ENCODE data around the gene NOS1AP.

DNA sequence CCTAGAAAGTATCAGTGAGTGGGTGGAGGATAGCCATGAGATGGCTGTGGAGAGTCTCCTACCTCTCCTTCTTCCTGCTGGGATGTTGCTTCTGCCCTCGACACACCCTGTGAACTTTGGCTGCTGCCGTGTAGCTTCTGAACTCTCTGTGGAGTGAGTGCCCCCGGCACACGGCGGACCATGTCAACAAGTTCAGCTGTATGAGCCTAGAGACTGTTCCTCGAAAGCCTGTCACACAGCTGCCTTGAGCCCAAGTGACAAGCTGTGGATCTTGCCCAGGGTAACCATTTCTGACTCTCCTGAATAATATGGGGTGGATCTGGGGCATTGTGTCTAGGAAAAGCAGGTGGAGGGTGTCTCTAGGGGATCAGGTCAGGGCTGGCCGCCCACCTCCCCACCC, 143.2 kb downstream of the NOS1AP start:
- no peak for TF ChIP-seq TAF1 (IDR thresholded peaks at IDR 0.05; ENCODE audit: low read depth, low read length)
- no peak for TF ChIP-seq POLR2A (IDR thresholded peaks at IDR 0.05; ENCODE audit: low read depth, low read length)
- no peak for TF ChIP-seq PAX5 (IDR thresholded peaks at IDR 0.05; ENCODE audit: insufficient read depth, low read length, severe bottlenecking)
- no peak for TF ChIP-seq POLR2AphosphoS5 (IDR thresholded peaks at IDR 0.05; ENCODE audit: low read depth, low read length)
- no peak for TF ChIP-seq POU2F2 (IDR thresholded peaks at IDR 0.05; ENCODE audit: low read depth, low read length)
